GM19324 (cell line): ENCODE results near the gene WDFY2.

ENCODE experiments used
- ATAC-seq: cut with Tn5 transposase; IDR thresholded peaks from one replicate; pipeline ENCODE4 v1.9.1; 2021; ENCODE audit warnings: mild to moderate bottlenecking, moderate library complexity; ENCODE audit not compliant: unreplicated experiment, low FRiP score

The WDFY2 gene

GRCh38 chr13:51599444-51600176, 15.3 kb downstream of the WDFY2 start:
- no peak for ATAC-seq

GRCh38 chr13:51600703-51601102, 16.4 kb downstream of the WDFY2 start:
- no peak for ATAC-seq

GRCh38 chr13:51601601-51602565, 17.6 kb downstream of the WDFY2 start:
- ATAC-seq: no peak

GRCh38 chr13:51603716-51604115, 19.5 kb downstream of the WDFY2 start:
- no peak for ATAC-seq

- ATAC-seq: no peak
Observed at GRCh38 chr13:51605698-51606097, 21.4 kb downstream of the WDFY2 start.

- no peak for ATAC-seq
Observed at GRCh38 chr13:51607165-51607564, 22.9 kb downstream of the WDFY2 start.

GRCh38 chr13:51608857-51609406, 24.7 kb downstream of the WDFY2 start:
- ATAC-seq: no peak

- ATAC-seq: no peak
Observed at GRCh38 chr13:51612867-51613266, 28.6 kb downstream of the WDFY2 start.

- ATAC-seq: no peak
Observed at GRCh38 chr13:51613535-51613934, 29.3 kb downstream of the WDFY2 start.

GRCh38 chr13:51614350-51614786, 30.1 kb downstream of the WDFY2 start:
- peak; percentile 73 for ATAC-seq

GRCh38 chr13:51618626-51619025, 34.4 kb downstream of the WDFY2 start:
- no peak for ATAC-seq

GRCh38 chr13:51619614-51620013, 35.4 kb downstream of the WDFY2 start:
- ATAC-seq: no peak

GRCh38 chr13:51620165-51620983, 36.1 kb downstream of the WDFY2 start:
- no peak for ATAC-seq

GRCh38 chr13:51621602-51622001, 37.3 kb downstream of the WDFY2 start:
- no peak for ATAC-seq

GRCh38 chr13:51623473-51623872, 39.2 kb downstream of the WDFY2 start:
- ATAC-seq: no peak

- ATAC-seq: no peak
Observed at GRCh38 chr13:51624207-51624606, 39.9 kb downstream of the WDFY2 start.

- no peak for ATAC-seq
Observed at GRCh38 chr13:51624695-51625345, 40.6 kb downstream of the WDFY2 start.

- no peak for ATAC-seq
Observed at GRCh38 chr13:51625555-51626345, 41.5 kb downstream of the WDFY2 start.

- ATAC-seq: no peak
Observed at GRCh38 chr13:51626749-51627148, 42.5 kb downstream of the WDFY2 start.
